PFSK-1 (cell line): Measurements from ENCODE around the gene ETV1.

Experiments
- FOXP2 ChIP-seq: optimal IDR thresholded peaks from 2 replicates; pipeline ENCODE3; 2011; ENCODE audit warnings: borderline replicate concordance, control low read depth, inconsistent platforms; ENCODE audit not compliant: insufficient read depth; ENCODE audit errors: extremely low read length, extremely low read depth
- POLR2AphosphoS5 ChIP-seq: IDR thresholded peaks from 2 replicates; pipeline ENCODE4 v1.6.1; 2012; ENCODE audit warnings: low read depth, mild to moderate bottlenecking, control low read depth, low read length, moderate library complexity
- SIN3A ChIP-seq: IDR thresholded peaks from 2 replicates; pipeline ENCODE4 v1.6.1; 2012; ENCODE audit warnings: mild to moderate bottlenecking, low read length, moderate library complexity, borderline replicate concordance; ENCODE audit not compliant: insufficient read depth
- TAF1 ChIP-seq: IDR thresholded peaks from 2 replicates; pipeline ENCODE4 v1.6.1; 2012; ENCODE audit warnings: low read length, control low read depth, borderline replicate concordance; ENCODE audit not compliant: insufficient read depth

- TF ChIP-seq TAF1 = no peak
- TF ChIP-seq POLR2AphosphoS5 = no peak
- TF ChIP-seq FOXP2 = no peak
- TF ChIP-seq SIN3A = no peak
These were observed 143.1 kb downstream of the ETV1 start for GRCh38 chr7:13846386-13846785.
